HG03457 (cell line): ENCODE results near the gene TNFRSF11A.
A peak's percentile ranks its signal among the peaks of the same experiment; 100 is the strongest.

Experiments
- ATAC-seq: cut with Tn5 transposase; IDR thresholded peaks from one replicate; pipeline ENCODE4 v1.9.1; 2021; ENCODE audit warnings: moderate number of reproducible peaks; ENCODE audit not compliant: unreplicated experiment

The TNFRSF11A gene

DNA sequence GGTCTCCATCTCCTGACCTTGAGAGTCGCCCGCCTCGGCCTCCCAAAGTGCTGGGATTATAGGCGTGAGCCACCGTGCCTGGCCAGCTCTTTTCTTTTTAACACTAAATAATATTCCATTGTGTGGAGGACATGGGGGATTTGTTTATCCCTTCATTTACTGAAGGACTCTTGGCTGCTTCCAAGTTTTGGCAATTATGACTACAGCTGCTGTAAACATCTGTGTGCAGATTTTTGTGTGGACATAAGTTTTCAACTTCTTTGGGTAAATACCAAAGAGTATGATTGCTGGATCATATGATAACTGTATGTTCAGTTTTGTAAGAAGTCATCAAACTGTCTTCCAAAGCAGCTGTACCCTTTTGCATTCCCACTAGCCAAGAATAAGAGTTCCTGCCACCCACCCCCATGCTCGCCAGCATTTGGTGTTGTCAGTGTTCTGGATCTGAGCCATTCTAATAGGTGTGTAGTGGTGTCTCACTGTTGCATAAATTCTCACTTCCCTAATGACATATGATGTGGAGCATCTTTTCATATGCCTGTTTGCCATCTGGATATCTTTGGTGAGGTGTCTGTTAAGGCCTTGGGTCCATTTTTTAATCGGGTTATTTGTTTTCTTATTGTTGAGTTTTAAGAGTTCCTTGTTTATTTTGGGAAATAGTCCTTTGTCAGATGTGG is 52.2 kb downstream of the TNFRSF11A start:
- ATAC-seq = no peak

DNA sequence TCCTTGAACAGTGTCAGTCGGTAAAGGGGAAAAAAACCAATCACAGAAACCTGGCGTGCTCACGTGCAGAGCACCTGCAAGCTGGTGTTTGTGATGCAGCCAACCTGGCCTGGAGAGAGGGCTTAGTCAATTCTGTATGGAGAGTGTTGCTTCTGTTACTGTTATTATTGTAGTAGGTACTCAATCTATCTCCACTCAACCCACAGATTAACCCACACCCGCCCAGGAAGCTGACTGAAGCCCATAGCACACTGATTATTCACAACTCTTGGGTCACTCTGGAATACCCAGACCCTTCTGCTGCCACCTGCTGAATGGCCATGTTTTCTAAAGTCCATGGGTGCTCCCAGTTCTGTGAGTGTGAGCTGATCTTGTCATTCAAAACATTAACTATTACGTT is 53.9 kb downstream of the TNFRSF11A start:
- ATAC-seq = no peak

DNA sequence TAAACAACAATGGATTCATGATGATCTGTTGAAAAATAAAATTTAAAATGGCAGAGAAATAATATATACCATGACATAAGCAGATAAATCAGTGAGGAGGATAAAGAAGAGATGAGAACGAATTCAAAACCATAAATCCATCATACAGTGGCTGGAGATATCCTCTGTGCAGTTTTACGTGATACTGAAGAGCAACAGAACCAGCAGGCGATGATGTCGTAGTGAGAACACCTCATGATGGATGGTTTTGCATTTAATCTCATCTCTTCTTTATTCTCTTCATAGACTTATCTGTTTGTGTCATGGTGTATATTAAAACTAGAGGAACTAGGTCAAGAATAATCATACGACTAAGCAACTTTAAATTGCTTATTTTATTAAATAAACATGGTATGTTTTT is 56.3 kb downstream of the TNFRSF11A start:
- no peak for ATAC-seq

DNA sequence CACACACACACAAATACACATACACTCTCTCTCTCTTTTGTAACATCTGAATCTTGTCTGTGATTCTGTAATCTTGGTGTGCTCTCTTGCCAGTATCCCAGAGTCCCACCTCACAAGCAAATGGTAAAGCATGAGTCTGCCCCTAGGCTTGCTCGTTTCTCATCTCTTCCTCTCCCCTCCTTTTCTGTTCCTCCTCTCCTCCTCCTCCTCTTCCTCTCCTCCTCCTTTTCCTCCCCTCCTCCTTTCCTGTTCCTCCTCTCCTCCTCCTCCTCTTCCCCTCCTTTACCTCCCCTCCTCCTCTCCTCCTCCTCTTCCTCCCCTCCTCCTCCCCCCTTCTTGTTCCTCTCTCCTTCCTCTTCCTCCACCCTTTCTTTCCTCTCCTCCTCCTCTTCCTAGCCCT is 59.0 kb downstream of the TNFRSF11A start:
- ATAC-seq = no peak

DNA sequence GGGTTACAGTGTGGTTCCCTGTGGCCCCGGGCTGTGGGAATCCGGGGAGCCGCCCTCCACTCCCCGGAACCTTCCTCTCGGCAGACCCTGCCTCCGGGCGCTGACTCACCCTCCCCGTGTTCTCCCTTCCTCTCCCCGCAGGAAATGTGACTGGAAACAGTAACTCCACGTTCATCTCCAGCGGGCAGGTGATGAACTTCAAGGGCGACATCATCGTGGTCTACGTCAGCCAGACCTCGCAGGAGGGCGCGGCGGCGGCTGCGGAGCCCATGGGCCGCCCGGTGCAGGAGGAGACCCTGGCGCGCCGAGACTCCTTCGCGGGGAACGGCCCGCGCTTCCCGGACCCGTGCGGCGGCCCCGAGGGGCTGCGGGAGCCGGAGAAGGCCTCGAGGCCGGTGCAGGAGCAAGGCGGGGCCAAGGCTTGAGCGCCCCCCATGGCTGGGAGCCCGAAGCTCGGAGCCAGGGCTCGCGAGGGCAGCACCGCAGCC is 59.5 kb downstream of the TNFRSF11A start:
- no peak for ATAC-seq

DNA sequence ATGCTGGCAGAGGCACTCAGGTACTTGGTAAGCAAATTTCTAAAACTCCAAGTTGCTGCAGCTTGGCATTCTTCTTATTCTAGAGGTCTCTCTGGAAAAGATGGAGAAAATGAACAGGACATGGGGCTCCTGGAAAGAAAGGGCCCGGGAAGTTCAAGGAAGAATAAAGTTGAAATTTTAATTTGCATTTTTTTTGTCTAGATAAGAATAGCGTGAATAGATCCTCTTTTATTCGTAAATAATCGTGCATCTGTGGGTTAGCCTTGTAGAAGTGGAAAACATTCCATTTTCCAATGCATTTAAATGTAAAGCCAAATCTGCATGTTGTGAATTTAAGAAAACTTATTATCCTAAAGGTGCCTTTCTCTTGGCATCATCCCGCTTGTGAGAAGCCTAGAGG is 61.0 kb downstream of the TNFRSF11A start:
- ATAC-seq = no peak

DNA sequence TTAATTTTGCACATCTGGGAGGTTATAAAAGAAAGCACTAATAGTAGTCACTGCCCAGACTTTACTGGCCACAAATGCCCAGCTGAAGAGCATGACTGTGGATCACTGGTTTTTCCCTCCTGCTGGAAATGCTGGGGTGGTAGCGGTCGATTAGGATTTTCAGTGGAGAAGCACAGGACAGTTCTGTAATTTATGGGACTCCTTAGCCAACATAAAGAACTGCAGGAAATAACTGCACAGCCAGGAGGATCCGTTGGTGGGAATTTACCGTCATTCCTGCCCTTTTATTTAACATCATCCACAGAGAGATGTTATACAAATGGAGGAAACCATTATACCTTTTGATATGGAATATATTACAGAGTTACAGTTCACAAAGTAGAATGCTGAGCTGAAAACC is 61.5 kb downstream of the TNFRSF11A start:
- ATAC-seq = no peak

DNA sequence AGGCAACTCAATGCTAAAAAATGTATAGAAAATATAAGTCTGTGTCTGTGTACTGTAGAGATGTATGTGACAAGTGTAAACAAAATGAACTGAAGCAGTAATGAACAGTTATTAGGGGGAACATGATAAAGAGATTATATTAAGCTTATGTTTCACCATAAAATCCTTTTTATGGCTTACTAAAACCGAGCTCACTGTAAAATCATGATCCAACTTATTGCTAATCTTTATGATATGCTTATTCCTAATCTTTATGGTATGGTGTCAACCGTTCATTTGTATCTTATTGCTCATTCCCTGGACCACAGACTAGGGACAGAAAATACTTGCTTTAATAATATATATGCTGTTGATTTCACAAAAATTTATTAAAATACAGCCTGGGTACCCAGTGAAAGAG is 62.1 kb downstream of the TNFRSF11A start:
- no peak for ATAC-seq

DNA sequence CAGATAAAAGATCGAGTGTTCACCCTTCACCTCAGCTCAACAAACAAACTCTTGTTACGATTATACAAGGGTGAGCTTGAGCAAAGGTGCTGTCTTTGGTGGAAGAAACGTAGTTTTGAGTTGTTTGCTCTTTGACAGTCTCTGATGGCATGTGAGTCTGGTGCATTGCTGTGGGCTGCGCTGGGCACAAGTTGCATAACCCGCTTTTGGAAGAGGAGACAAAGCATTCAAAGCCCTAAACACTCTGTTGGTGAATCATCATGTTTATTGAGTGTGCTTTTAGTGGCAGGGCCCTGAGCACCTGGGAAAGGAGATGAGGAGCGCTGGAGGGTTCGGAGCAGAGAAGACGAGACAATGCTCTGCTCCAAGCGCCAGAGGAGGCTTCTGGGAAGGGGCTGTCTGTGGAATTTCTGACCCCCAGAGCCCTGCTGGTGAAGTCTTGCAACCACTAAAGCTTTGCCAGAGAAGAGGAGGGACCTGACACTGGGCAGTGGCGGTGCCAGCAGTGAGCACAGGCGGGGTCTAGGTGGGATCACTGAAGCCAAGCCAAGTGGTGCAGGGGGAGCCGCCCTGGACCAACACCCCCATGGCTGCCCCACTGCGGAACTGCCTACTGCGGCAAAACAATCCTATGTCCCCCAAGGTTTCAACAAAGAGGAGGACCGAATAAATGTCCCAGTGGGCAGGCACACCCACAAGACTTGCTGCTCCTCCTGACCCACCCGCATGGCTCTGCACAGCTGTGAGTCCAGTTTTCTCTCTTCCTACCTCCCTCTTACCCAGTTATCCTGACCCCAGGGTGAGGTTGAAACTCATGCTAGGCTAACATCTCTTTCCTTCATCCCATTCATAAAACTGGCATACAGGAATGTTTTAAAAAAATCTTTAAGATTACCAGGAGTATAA is 64.0 kb downstream of the TNFRSF11A start:
- no peak for ATAC-seq

DNA sequence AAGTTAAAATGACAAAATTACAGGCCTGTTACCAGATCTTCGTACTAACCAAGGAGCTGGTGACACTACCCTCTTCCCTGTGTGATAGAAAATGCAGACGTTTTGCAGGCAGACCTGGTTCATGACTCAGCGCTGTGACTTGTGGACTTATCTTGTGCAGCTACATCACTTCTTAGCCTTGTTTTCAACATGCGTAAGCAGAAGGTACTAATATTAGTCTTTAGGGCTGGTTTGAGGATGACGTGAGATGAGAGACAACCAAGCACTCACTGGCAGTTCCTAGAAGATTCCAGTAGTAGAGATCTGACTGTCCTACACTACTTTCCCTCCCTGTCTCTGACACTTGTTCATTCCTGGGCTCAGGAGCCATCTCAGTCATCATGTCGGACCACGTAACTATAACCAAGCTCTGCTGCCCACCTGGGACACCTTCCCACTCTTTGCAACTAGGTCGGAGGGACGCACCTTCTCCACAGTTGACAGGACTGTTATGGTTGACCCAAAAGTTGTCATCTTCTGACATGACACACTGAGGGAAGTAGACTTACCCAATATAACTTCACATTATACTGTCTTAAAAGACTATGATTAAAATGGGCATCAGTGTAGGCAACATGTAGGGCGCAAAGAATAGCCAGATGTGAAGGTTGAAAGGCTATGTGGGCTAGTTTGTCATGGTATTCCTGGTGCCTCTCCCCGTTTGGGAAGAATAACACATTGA is 64.8 kb downstream of the TNFRSF11A start:
- no peak for ATAC-seq

DNA sequence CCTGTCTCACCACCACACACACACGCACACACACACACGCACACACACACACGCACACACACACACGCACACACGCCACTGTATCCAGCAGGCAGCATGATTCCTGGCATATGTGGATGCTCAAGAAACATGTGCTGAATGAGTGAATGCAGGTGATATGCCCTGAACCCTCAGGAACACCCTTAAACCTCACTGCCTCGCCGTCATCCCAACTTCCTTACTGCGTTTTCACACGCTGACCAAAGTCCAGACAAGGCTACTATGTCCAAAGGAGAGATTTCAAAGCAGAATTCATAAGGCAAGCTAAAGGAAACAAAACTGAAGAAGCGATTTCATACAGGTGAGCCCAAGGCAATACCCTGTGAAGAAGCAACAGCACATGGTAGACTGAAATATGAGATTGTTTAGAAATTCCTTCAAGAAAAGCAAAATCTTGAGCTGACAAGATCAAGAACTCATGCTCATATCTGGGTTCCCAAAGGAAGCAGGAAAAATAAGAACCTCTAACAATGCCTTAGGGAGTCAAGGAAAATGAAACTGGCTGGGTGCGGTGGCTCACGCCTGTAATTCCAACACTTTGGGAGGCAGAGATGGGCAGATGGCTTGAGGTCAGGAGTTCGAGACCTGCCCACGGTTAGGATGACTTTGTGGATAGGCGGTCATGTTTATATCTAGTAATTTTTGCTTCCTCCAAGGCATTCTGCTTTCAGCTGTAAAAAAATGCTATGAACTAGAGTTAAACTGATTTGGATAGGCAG is 69.1 kb downstream of the TNFRSF11A start:
- no peak for ATAC-seq

DNA sequence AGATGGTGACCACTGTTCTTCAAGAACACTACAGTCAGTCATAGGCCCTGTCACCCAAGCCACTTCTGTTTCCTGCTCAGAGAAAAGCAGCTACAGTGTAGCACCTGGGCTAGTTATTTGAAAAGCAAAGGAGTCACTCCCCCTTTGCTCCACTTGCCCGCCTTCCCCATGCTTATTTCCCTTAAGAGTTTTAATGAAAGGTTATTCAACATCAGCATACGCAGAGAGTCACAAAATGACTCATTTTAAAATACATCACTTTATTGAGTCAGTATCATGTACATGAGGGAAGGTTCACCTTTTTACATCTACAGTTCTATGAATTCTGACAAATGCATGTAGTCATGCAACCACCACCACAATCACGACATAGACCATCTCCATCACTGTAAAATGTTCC is 71.3 kb downstream of the TNFRSF11A start:
- ATAC-seq = no peak

DNA sequence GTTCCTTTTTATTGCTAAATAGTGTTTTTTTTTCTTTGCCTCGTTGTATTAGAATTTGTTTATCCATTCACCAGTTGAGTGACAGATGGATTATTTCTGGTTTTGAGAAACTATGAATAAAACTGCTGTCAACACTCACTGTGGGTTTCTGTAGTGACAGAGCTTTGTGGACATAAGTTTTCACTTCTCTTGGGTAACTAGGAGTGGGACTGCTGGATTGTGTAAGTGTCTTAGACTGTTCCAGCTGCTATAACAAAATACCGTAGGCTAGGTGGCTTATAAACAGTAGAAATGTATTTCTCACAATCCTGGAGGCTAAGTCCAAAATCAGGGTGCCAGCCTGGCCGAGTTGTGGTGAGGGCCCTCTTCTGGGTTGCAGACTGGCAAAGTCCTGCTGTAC is 71.9 kb downstream of the TNFRSF11A start:
- ATAC-seq = no peak

DNA sequence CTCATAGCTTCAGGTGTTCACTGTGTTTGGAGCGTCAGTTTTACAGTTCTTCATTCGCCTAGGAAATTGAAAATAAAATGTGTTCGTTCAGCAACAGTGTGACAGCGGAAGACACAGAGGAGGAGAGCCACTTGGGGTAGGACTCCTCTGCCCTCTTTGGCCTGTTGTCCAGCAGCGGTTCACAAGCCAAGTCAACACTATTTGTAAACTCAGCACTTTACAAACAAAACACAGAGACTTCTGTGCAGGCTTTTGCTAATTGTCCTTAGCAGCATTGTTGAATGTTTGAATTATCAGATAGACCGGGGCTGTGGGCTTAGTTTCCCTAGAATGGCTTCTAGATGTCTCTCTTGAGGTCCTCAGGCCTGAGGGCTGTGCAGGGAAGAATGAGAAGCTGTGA is 73.2 kb downstream of the TNFRSF11A start:
- no peak for ATAC-seq

DNA sequence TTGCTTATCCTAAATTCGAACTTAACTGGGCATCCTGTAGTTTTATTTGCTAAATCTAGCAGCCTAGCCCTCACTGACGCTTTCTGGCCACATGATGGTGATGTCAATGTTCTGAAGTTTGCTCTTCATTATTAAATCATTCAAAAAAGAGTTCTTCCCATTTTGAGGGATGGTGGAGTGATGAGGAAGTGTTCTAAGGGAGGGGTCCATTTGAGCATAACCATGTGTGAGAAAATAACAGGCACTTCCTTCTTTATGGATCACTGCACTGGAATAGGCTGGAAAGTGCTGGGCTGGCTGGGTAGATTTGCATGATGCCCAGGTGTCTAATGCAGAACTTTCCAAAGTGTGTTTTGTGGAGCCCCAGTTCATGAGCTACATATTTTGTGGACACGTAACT is 74.2 kb downstream of the TNFRSF11A start:
- no peak for ATAC-seq

DNA sequence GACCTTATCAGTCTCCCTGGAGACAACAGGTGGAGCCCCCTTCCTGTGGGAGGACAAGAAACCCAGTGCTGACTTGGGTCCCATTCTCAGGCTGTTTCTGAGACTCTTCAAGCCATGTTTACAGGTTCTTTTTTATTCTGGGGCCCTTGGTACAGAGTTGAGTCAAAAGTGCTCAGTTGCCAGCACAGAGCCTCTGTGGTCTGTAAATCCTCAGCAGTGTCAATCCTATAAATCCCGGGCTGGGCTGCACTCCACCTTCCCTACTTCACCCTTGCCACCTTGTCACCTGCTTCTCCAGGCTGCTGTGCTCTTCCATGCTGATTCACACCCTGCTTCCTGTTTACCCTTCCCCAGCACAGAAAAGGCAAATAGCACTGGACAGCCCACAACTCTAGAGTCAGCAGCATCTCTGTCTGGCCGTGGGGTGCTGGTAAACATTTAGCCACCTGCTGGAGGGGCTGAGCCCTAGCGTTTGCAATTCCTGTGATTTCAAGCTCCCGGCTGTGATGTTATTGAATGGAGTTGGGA is 74.7 kb downstream of the TNFRSF11A start:
- peak; percentile 51 for ATAC-seq

DNA sequence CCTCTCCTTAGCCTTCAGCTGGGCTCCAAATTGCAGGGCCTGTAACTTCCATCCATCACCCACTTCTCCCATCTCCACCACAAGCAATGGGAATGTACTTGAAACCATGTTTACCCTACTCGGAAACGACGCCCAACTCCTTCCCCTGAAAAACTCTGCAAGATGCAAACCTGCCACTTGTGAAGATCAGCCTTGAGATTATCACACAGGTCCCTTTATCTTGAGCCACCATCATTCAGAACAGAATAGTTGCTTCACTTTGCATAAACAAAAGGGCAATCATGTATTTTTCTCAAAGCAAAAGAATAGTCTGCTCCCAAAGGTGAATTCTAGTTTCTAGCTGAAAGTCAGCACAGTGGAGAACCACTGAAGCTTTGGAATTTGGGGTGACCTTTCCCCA is 75.8 kb downstream of the TNFRSF11A start:
- ATAC-seq = no peak

DNA sequence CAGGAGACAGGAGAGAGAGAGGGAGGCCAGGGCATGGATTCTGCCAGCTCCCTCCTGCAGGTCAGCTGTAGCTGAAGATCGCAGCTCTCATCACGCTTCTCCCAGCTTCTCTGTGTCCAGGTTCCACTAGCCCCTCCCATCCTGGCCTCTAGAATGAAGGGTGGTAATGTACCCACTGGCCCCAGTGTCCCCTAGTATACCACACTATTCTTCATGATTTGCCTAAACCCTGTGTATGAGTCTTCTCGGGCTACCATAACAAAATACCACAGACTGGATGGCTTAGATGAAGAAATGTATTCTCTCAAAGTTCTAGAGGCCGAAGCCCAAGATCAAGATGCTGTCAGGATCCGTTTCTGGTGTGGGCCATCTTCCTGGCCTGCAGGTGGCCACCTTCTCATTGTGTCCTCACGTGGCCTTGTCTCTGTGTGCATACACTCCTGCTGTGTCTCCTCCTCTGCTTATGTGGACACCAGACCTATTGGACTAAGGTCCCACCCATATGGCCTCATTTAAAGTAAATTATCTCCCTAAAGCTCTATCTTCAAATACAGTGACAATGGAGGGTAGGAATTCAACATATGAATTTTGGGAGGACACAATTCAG is 77.3 kb downstream of the TNFRSF11A start:
- ATAC-seq = no peak

DNA sequence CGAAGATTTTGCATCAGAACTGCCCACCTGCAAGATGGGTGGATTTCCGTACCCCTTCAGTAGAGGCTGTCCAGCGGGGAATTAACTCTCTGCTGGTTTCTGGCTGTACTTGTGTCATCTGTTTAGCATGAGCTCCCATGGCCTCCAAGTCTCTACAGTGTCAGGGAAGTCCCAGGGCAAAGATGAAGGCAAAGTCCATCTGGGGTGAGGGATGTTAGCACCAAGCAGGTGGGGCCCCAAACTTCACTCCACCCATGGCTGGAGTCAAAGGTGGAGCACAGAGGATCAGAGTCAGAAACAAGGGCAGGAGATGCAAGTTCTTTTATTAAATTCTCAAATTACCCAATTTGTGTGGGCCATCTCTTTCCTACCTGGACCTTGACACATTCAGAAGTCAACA is 78.0 kb downstream of the TNFRSF11A start:
- ATAC-seq = no peak

DNA sequence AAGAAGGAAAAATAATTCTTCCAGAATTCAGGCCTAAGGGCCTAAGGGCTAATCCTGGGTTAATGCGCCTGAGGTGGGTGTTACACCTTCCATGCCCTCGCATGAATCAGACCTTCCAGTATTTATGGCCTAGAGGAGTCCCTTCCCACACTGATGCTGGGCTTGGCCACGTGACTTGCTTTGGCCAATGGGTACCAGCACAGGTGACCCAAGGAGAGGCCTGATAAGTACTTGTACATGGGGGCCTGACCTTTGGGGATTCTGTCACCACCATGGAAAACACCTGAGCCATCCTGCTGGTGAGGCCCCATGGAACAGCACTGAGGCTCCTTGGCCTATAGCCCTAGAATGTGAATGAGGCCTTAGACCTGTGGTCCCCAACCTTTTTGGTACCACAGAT is 79.8 kb downstream of the TNFRSF11A start:
- ATAC-seq = no peak
